ENCODE data around the gene SP1. TPM values are rescaled to one million over a fixed set of nuclear protein-coding genes. Genes with fewer than 3 reads are reported as not detected.
"Not testable (repeated sequence)": the region's sequence is repeated elsewhere in the genome, so short reads cannot be mapped to it uniquely, and the experiment has no call there.

Gene SP1
- total RNA-seq, 1 experiment from 2014 or later: 78.4 TPM

- Histone ChIP-seq H3K27me3 (replicated peaks; ENCODE audit: insufficient read depth, low read depth, low read length, poor library complexity) (no peaks in the 10 kb centered on the region), H3K9me3 (ENCODE audit: low read depth, low read length, poor library complexity, severe bottlenecking) (no peaks in the 10 kb centered on the region), H3K4me1 (ENCODE audit: insufficient read depth, low read length, poor library complexity, severe bottlenecking) (peaks cover 26% of the 10 kb centered on the region), H3K36me3 (ENCODE audit: insufficient read depth, low read length, poor library complexity, severe bottlenecking) (peaks cover 36% of the 10 kb centered on the region), H3K4me3 (ENCODE audit: low read depth, low read length, poor library complexity, severe bottlenecking) (peak overlapping the region; percentile 77), H3K27ac (ENCODE audit: low read depth, low read length, poor library complexity, severe bottlenecking) (peak overlapping the region; percentile 98)
- BruUV-seq (replicated peaks): TSS peak; percentile 44
- no peak for DNase-seq (ENCODE audit: low spot score)
- intact Hi-C loops (cut with micrococcal nuclease; ENCODE audit: unreplicated experiment): no loop called here
- TF ChIP-seq EZH2 (IDR thresholded peaks at IDR 0.05; ENCODE audit: borderline replicate concordance, low read depth, low read length, poor library complexity, severe bottlenecking) (no peak), CTCF (conservative IDR thresholded peaks at IDR 0.05; ENCODE audit: low read depth, low read length) (no peak)
- POLR2A ChIA-PET (ENCODE audit: low non-redundant PET): interaction anchor here (0.6 kb wide), 1 partner anchor 79 kb away, joined by 3 read pairs; no protein-coding TSS in a partner anchor
- CTCF ChIA-PET: interaction anchor here (1.1 to 1.5 kb wide), 2 partner anchors 32 to 40 kb away, joined by 5 to 6 read pairs; no protein-coding TSS in a partner anchor
These were observed 1.1 kb downstream of the SP1 start for GRCh38 chr12:53380794-53381730.

GRCh38 chr12:53381731-53382630 lies 2.0 kb downstream of the SP1 start:
- TF ChIP-seq EZH2 (IDR thresholded peaks at IDR 0.05; ENCODE audit: borderline replicate concordance, low read depth, low read length, poor library complexity, severe bottlenecking) (no peak), CTCF (conservative IDR thresholded peaks at IDR 0.05; ENCODE audit: low read depth, low read length) (peak; percentile 59)
- peaks cover 46% of the 10 kb centered on the region for H3K36me3 ChIP-seq (ENCODE audit: insufficient read depth, low read length, poor library complexity, severe bottlenecking)
- no TSS peak for BruUV-seq (replicated peaks)
- DNase-seq (ENCODE audit: low spot score): peak; percentile 72
- ChIA-PET CTCF (interaction anchor here (1.1 to 1.5 kb wide), 2 partner anchors 32 to 39 kb away, joined by 5 to 6 read pairs; no protein-coding TSS in a partner anchor), POLR2A (ENCODE audit: low non-redundant PET) (interaction anchor here (0.6 kb wide), 1 partner anchor 78 kb away, joined by 3 read pairs; no protein-coding TSS in a partner anchor)
- no peaks in the 10 kb centered on the region for H3K27me3 ChIP-seq (replicated peaks; ENCODE audit: insufficient read depth, low read depth, low read length, poor library complexity)
- H3K9me3 ChIP-seq (ENCODE audit: low read depth, low read length, poor library complexity, severe bottlenecking): no peaks in the 10 kb centered on the region
- peaks cover 29% of the 10 kb centered on the region for H3K4me1 ChIP-seq (ENCODE audit: insufficient read depth, low read length, poor library complexity, severe bottlenecking)
- peak overlapping the region; percentile 77 for H3K4me3 ChIP-seq (ENCODE audit: low read depth, low read length, poor library complexity, severe bottlenecking)
- H3K27ac ChIP-seq (ENCODE audit: low read depth, low read length, poor library complexity, severe bottlenecking): peak overlapping the region; percentile 98
- intact Hi-C loops (cut with micrococcal nuclease; ENCODE audit: unreplicated experiment): no loop called here

- Histone ChIP-seq H3K9me3 (ENCODE audit: low read depth, low read length, poor library complexity, severe bottlenecking) (no peaks in the 10 kb centered on the region), H3K4me1 (ENCODE audit: insufficient read depth, low read length, poor library complexity, severe bottlenecking) (peaks cover 37% of the 10 kb centered on the region), H3K27ac (ENCODE audit: low read depth, low read length, poor library complexity, severe bottlenecking) (no peak overlapping the region), H3K27me3 (replicated peaks; ENCODE audit: insufficient read depth, low read depth, low read length, poor library complexity) (no peaks in the 10 kb centered on the region), H3K36me3 (ENCODE audit: insufficient read depth, low read length, poor library complexity, severe bottlenecking) (peaks cover 47% of the 10 kb centered on the region), H3K4me3 (ENCODE audit: low read depth, low read length, poor library complexity, severe bottlenecking) (peak overlapping the region; percentile 38)
- TF ChIP-seq CTCF (conservative IDR thresholded peaks at IDR 0.05; ENCODE audit: low read depth, low read length) (no peak), EZH2 (IDR thresholded peaks at IDR 0.05; ENCODE audit: borderline replicate concordance, low read depth, low read length, poor library complexity, severe bottlenecking) (no peak)
- no peak for DNase-seq (ENCODE audit: low spot score)
- intact Hi-C loops (cut with micrococcal nuclease; ENCODE audit: unreplicated experiment): no loop called here
- CTCF ChIA-PET: interaction anchor here (0.5 to 1.0 kb wide), 2 partner anchors 38 to 376 kb away, joined by 3 read pairs; no protein-coding TSS in a partner anchor
- POLR2A ChIA-PET (ENCODE audit: low non-redundant PET): no interaction called here
- no TSS peak for BruUV-seq (replicated peaks)
These were observed 3.3 kb downstream of the SP1 start for GRCh38 chr12:53383258-53383657.

GRCh38 chr12:53386381-53386780 lies 6.4 kb downstream of the SP1 start:
- CTCF ChIA-PET: interaction anchor here (0.7 kb wide), 1 partner anchor 73 kb away, joined by 3 read pairs; no protein-coding TSS in a partner anchor
- intact Hi-C loops (cut with micrococcal nuclease; ENCODE audit: unreplicated experiment): not testable (repeated sequence)

More at GRCh38 chr12:53386381-53386780, 6.4 kb downstream of the SP1 start:
- H3K27me3 ChIP-seq (replicated peaks; ENCODE audit: insufficient read depth, low read depth, low read length, poor library complexity); DNase-seq (ENCODE audit: low spot score); POLR2A ChIA-PET (ENCODE audit: low non-redundant PET); H3K9me3 ChIP-seq (ENCODE audit: low read depth, low read length, poor library complexity, severe bottlenecking); BruUV-seq (replicated peaks): not testable (repeated sequence)
- peaks cover 58% of the 10 kb centered on the region for H3K36me3 ChIP-seq (ENCODE audit: insufficient read depth, low read length, poor library complexity, severe bottlenecking)
- peak overlapping the region; percentile 52 for H3K27ac ChIP-seq (ENCODE audit: low read depth, low read length, poor library complexity, severe bottlenecking)
- H3K4me3 ChIP-seq (ENCODE audit: low read depth, low read length, poor library complexity, severe bottlenecking): peak overlapping the region; percentile 28
- peaks cover 58% of the 10 kb centered on the region for H3K4me1 ChIP-seq (ENCODE audit: insufficient read depth, low read length, poor library complexity, severe bottlenecking)

All from A673 (cell line).